Amniotic stem cell (primary cell): ENCODE measurements around the gene SLC12A4.
"Not testable (repeated sequence)": the region's sequence is repeated elsewhere in the genome, so short reads cannot be mapped to it uniquely, and the experiment has no call there.

ENCODE experiments used
- DNase-seq: peaks from one replicate; lab custom pipeline; 2025; lab: John Stamatoyannopoulos, UW

The SLC12A4 gene

DNA sequence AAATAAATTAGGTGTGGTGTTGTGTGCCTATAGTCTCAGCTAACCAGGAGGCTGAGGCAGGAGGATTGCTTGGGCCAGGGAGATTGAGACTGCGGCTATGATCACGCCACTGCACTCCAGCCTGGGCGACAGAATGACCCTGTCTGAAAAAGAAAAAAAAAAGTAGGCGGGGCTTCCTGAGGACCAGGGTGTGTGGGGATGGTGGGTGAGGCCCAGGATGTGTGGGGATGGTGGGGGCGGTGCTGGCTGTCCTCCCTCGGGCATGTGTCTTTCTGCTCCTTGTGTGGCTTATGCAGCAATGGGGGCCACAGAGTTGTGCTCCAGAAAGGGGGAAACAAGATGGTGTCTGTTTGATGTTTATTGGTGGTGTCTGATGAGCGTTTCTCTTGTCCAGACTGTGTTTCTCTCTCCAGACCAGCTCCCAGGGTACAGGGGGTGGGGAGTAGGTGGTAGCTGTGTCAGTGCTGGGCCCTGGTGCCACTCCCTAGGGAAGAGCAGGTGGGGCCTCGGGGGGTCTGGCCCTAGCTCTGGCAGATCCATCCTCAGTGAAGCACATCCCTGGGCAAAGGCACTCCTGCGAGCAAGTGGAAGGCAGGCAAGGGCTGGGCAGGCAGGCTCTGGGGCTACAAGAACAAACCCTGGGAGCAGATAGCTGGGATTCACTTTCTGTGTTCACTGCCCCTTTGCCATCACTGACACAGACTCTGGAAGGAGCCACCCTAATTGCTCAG lies 26.8 kb downstream of the SLC12A4 start:
- no peak for DNase-seq

GRCh38 chr16:67940446-67941089 lies 27.9 kb downstream of the SLC12A4 start:
- no peak for DNase-seq

- no peak for DNase-seq
Measured at GRCh38 chr16:67939507-67940445, 28.7 kb downstream of the SLC12A4 start.

DNA sequence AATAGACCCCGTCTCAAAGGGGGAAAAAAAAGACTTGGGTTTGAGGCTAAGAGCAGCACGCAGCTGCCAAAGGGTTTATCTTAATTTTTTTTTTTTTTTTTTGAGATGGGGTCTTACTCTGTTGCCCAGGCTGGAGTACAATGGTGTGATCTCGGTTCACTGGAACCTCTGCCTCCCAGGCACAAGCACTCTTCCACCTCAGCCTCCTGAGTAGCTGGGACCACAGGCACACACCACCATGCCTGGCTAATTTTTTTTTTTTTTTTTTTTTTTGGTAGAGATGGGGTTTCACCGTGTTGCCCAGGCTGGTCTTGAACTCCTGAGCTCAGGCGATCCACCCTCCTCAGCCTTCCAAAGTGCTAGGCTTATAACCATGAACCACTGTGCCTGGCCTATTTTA lies 30.7 kb downstream of the SLC12A4 start:
- not testable (repeated sequence) for DNase-seq

GRCh38 chr16:67936880-67937605 lies 31.4 kb downstream of the SLC12A4 start:
- DNase-seq = no peak

- peak; percentile 63 for DNase-seq
Measured at GRCh38 chr16:67936124-67936879, 32.1 kb downstream of the SLC12A4 start, which contains the start of gene PSMB10. Gene PSMB10, minus strand, starts transcription at chr16:67936850. Its CDS starts 101 bp downstream, at chr16:67936749.

DNA sequence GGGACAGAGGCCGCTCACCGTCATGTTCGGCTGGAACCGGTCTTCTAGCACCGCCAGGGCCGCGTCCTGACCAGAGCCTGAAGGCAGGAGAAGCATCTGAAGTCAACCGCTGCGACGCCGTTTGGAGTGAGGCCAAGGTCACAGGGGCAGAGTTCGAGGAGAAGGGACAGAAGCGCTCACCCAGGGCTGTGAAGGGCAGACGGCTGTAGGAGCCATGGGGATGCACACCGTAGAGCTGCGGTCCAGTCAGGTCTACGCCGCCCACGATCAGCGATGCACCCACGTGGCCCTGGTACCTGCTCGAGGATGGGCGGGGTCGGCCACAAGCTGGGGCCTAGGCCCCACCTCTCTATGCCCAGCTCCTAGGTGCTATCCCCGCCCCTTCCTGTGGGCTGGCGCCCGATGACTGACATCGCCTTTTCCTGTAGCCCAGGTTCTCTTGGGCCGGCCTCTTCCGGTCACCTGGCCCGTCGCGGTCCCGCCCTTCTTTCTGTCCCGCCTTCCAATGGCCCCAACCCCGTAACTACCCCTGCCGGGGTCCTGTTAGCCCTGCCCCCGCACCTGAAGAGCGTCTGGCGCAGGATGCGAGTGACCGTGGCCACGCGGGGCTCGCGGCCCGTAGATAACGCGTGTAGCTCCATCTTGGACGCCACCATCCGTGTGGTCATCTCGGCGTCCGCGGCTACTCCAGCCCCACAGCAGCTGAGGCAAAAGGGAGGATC lies 32.9 kb downstream of the SLC12A4 start:
- peak; percentile 90 for DNase-seq

DNA sequence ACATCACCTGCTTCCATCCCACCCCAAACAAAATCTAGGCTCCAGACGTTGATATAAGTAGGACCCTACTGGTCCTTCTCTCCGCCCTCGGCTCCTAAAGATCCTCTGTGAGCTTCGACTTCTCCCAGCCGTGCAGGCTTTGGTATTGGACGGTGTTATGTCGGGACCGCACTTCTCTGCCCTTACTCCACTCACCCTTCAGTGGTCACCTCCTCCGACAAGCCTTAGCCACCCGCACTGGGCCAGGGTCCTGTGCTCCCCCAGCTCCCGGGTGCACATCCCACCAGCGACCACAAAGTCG lies 33.4 kb downstream of the SLC12A4 start:
- DNase-seq = no peak

GRCh38 chr16:67934306-67935100 lies 33.9 kb downstream of the SLC12A4 start:
- DNase-seq = no peak

DNA sequence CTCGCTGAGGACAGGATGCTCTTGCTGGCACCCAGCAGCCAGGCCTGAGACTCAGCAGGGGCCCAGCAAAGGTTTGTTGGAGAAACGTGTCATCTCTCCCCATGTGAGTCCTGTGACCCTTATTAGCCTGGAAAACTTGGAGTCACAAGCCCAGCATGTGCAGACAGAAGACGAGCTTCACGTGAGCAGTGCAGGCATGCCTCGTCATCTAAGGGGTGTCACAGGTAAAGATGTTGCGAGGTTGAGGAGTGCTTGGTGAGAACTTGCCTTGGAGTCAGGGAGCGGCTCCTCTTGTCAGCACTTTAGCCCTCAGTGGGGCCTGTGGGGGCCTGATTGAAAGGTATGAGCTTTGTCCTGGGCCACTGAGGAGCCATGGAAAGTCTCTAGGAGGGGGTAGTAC lies 34.6 kb downstream of the SLC12A4 start:
- DNase-seq = no peak

DNA sequence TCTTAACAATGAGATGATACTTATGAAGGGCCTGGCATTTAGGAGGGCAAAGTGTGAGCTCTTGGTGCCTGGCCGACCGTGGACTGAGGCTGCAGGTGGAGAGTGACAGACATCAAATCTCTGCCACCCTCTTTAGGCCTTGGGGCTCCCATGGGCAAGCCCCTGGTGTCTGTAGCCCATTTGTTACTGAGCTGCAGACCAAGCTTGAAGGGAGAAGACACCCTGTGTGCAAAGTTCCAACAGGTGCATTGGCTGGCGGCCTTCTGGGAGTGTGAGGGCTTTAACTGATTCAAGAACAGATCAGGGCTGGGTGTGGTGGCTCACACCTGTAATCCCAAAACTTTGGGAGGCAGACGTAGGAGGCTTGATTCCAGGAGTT lies 36.0 kb downstream of the SLC12A4 start:
- DNase-seq = no peak

- no peak for DNase-seq
Measured at GRCh38 chr16:67931712-67932461, 36.5 kb downstream of the SLC12A4 start, which contains the start of gene CTRL. Gene CTRL, minus strand, starts transcription at chr16:67931862. Its CDS starts 10 bp downstream, at chr16:67931852.

GRCh38 chr16:67930678-67931211 lies 37.7 kb downstream of the SLC12A4 start:
- DNase-seq = no peak

DNA sequence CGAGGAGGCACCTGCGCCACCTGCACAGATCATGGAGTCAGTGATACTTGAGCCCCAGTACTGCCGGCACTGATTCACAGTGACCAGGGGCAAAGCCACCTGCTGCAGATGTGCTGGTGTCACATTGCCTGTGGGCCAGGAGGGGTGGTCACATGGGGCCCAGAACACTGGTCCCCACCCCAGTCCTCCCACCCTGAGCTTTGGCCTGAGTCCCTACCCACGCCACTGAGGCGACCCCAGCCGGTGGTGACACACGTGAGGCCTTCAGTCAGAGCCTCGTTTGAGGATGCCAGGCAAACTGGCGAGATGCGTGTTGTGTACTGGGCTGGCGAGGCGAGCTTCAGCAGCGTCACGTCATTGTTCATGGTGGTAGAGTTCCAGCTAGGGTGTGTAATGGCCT lies 38.2 kb downstream of the SLC12A4 start:
- DNase-seq = no peak

- DNase-seq = peak; percentile 28
Measured at GRCh38 chr16:67928561-67929364, 39.7 kb downstream of the SLC12A4 start.

DNA sequence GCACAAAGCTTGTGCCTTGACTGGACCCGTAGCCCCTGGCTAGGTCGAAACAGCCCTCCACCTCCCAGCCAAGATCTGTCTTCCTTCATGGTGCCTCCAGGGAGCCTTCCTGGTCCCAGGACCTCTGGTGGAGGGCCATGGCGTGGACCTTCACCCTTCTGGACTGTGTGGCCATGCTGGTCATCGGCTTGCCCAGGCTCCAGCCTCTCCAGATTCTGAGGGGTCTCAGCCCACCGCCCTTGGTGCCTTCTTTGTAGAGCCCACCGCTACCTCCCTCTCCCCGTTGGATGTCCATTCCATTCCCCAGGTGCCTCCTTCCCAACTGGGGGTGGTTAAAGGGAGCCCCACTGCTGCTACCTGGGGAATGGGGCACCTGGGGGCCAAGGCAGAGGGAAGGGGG lies 40.3 kb downstream of the SLC12A4 start:
- DNase-seq = no peak

DNA sequence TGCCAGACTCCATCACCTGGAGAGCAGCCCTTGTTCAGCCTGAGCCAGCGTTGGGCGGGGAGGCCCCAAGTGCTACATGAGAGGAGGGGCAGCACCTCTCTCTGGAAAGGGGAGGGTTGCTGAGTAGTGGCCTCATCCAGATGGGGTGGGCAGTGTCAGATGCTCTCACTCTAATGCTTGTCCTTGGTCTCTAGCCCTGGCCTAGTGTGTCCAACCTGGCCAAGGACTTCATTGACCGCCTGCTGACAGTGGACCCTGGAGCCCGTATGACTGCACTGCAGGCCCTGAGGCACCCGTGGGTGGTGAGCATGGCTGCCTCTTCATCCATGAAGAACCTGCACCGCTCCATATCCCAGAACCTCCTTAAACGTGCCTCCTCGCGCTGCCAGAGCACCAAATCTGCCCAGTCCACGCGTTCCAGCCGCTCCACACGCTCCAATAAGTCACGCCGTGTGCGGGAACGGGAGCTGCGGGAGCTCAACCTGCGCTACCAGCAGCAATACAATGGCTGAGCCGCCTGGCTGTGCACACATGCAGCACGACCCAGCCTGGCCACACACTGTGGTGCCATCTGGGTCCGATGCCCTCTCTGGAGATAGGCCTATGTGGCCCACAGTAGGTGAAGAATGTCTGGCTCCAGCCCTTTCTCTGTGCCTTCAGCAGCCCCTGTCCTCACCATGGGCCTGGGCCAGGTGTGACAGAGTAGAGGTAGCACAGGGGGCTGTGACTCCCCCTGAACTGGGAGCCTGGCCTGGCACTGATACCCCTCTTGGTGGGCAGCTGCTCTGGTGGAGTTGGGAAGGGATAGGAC lies 41.1 kb downstream of the SLC12A4 start:
- no peak for DNase-seq
